Umbilical cord (tissue), 2 donors: Measurements from ENCODE around the gene PTEN. TPM values are rescaled to one million over a fixed set of nuclear protein-coding genes. Genes with fewer than 3 reads are reported as not detected.
"Not testable (repeated sequence)": the region's sequence is repeated elsewhere in the genome, so short reads cannot be mapped to it uniquely, and the experiment has no call there.

Source experiments
- DNase-seq: peaks from one replicate; pipeline ENCODE4 v3.0.0-alpha.2; 2015; ENCODE audit warnings: low spot score
- total RNA-seq: library from RNA; depleted of rRNA; stranded (reverse); fragments of >200 nt; gene quantifications from one replicate; pipeline ENCODE4 v1.2.3, GENCODE V29; 2014; ENCODE audit warnings: low replicate concordance; ENCODE audit not compliant: insufficient read depth

The PTEN gene
- total RNA-seq, 1 donor from 2014 or later, result 114 TPM

GRCh38 chr10:87845624-87845998 is 17.8 kb upstream of the PTEN start:
- DNase-seq, result no peak

- no peak for DNase-seq
These were observed 17.4 kb upstream of the PTEN start for GRCh38 chr10:87846023-87846422.

GRCh38 chr10:87846711-87847110 is 16.7 kb upstream of the PTEN start:
- not testable (repeated sequence) for DNase-seq

- no peak for DNase-seq
These were observed 15.9 kb upstream of the PTEN start for GRCh38 chr10:87847550-87847949.

- no peak for DNase-seq
These were observed 14.4 kb upstream of the PTEN start for GRCh38 chr10:87849001-87849400.

- DNase-seq, result peak; percentile 71
These were observed 12.7 kb upstream of the PTEN start for GRCh38 chr10:87850742-87851205.

- no peak for DNase-seq
These were observed 11.3 kb upstream of the PTEN start for GRCh38 chr10:87852089-87852488.

GRCh38 chr10:87855247-87855646 is 8.2 kb upstream of the PTEN start:
- not testable (repeated sequence) for DNase-seq

- DNase-seq, result not testable (repeated sequence)
These were observed 7.8 kb upstream of the PTEN start for GRCh38 chr10:87855665-87856064.

- peak; percentile 52 for DNase-seq
These were observed 3.1 kb upstream of the PTEN start for GRCh38 chr10:87860156-87860795.

GRCh38 chr10:87860816-87861403 is 2.5 kb upstream of the PTEN start:
- no peak for DNase-seq

- peak; percentile 71 for DNase-seq
These were observed 1.9 kb upstream of the PTEN start for GRCh38 chr10:87861566-87861952.

GRCh38 chr10:87861953-87862678 is 1.3 kb upstream of the PTEN start:
- peak; percentile 98 for DNase-seq

GRCh38 chr10:87862679-87863052 is 759 bp upstream of the PTEN start:
- no peak for DNase-seq

- DNase-seq, result not testable (repeated sequence)
These were observed 598 bp downstream of the PTEN start for GRCh38 chr10:87863951-87864495.

- peak; percentile 44 for DNase-seq
These were observed 1.2 kb downstream of the PTEN start for GRCh38 chr10:87864496-87865059.

GRCh38 chr10:87865241-87865881 is 1.9 kb downstream of the PTEN start:
- no peak for DNase-seq

- no peak for DNase-seq
These were observed 3.1 kb downstream of the PTEN start for GRCh38 chr10:87866412-87866974.

- DNase-seq, result no peak
These were observed 4.0 kb downstream of the PTEN start for GRCh38 chr10:87867453-87867852.

- no peak for DNase-seq
These were observed 4.9 kb downstream of the PTEN start for GRCh38 chr10:87868277-87868676.

GRCh38 chr10:87869139-87869538 is 5.7 kb downstream of the PTEN start:
- not testable (repeated sequence) for DNase-seq
